Naive B cell (primary cell): ENCODE data around the gene CDC45. TPM values are rescaled to one million over a fixed set of nuclear protein-coding genes. Genes with fewer than 3 reads are reported as not detected.

Experiments
- ATAC-seq, 2 donors: fragments of 150-1000 bp; cut with Tn5 transposase; 2 replicates each; pipeline ENCODE4 v1.10.0; 2021; ENCODE audit warnings: low read depth in 2 of 2, mild to moderate bottlenecking in 2 of 2, moderate library complexity in 2 of 2
- DNase-seq: peaks from one replicate; pipeline ENCODE4 v3.0.0; 2022
- H3K27ac Mint-ChIP-seq, 6 donors: one replicate each; pipeline ENCODE4 v1.8.0; 2020 to 2022; ENCODE audit warnings: mild to moderate bottlenecking in 6 of 6, mixed read lengths in 6 of 6, moderate library complexity in 5 of 6, inconsistent platforms in 2 of 6
- H3K27me3 Mint-ChIP-seq, 3 donors: one replicate each; pipeline ENCODE4 v1.8.0; 2021 to 2022; ENCODE audit warnings: mixed read lengths in 3 of 3, mild to moderate bottlenecking in 1 of 3
- H3K36me3 Mint-ChIP-seq, 2 donors: one replicate each; pipeline ENCODE4 v1.8.0; 2020 to 2022; ENCODE audit warnings: mixed read lengths in 2 of 2, inconsistent platforms in 1 of 2, mild to moderate bottlenecking in 1 of 2
- H3K4me1 Mint-ChIP-seq, 3 donors: one replicate each; pipeline ENCODE4 v1.8.0; 2020 to 2022; ENCODE audit warnings: mixed read lengths in 3 of 3, inconsistent platforms in 1 of 3, mild to moderate bottlenecking in 1 of 3, moderate library complexity in 1 of 3
- H3K4me3 Mint-ChIP-seq, 8 donors: one replicate each; pipeline ENCODE4 v1.8.0; 2020 to 2022; ENCODE audit warnings: mild to moderate bottlenecking in 8 of 8, mixed read lengths in 8 of 8, moderate library complexity in 8 of 8, inconsistent platforms in 2 of 8
- H3K9me3 Mint-ChIP-seq, 7 donors: one replicate each; pipeline ENCODE4 v1.8.0; 2020 to 2022; ENCODE audit warnings: mixed read lengths in 7 of 7, mild to moderate bottlenecking in 5 of 7, inconsistent platforms in 2 of 7, moderate library complexity in 1 of 7
- polyA plus RNA-seq, 6 donors: library from polyadenylated mRNA; unstranded; fragments of 300-500 nt; fragmentation: Illumina TruSeq; gene quantifications; one replicate each; pipeline ENCODE4 v1.2.3, GENCODE V29; 2021; ENCODE audit warnings: low read depth in 6 of 6

Gene CDC45
- polyA plus RNA-seq, 6 donors from 2014 or later = 0.28 to 0.44 TPM; not detected in 4

- H3K27ac Mint-ChIP-seq = no peak overlapping the region
- no peaks in the 10 kb centered on the region for H3K4me1 Mint-ChIP-seq
- H3K9me3 Mint-ChIP-seq = no peaks in the 10 kb centered on the region
- H3K4me3 Mint-ChIP-seq = no peak overlapping the region
- no peaks in the 10 kb centered on the region for H3K36me3 Mint-ChIP-seq
- ATAC-seq (no peak), DNase-seq (no peak)
- no peaks in the 10 kb centered on the region for H3K27me3 Mint-ChIP-seq
Measured at GRCh38 chr22:19498154-19498865, 18.6 kb downstream of the CDC45 start.

- no peaks in the 10 kb centered on the region for H3K9me3 Mint-ChIP-seq
- no peaks in the 10 kb centered on the region for H3K4me1 Mint-ChIP-seq
- no peak for DNase-seq
- H3K27ac Mint-ChIP-seq = no peak overlapping the region
- no peak overlapping the region for H3K4me3 Mint-ChIP-seq
- H3K27me3 Mint-ChIP-seq = no peaks in the 10 kb centered on the region
- H3K36me3 Mint-ChIP-seq = no peaks in the 10 kb centered on the region
- no peak for ATAC-seq
Measured at GRCh38 chr22:19498866-19499190, 19.1 kb downstream of the CDC45 start.

- Mint-ChIP-seq H3K4me3 (no peak overlapping the region), H3K9me3 (no peaks in the 10 kb centered on the region), H3K27ac (no peak overlapping the region), H3K27me3 (no peaks in the 10 kb centered on the region), H3K4me1 (no peaks in the 10 kb centered on the region), H3K36me3 (no peaks in the 10 kb centered on the region)
- DNase-seq (no peak), ATAC-seq (no peak)
Measured at GRCh38 chr22:19499236-19499879, 19.6 kb downstream of the CDC45 start.

GRCh38 chr22:19499880-19500242 lies 20.1 kb downstream of the CDC45 start:
- no peak overlapping the region for H3K27ac Mint-ChIP-seq
- no peak for DNase-seq
- H3K9me3 Mint-ChIP-seq = no peaks in the 10 kb centered on the region
- H3K4me3 Mint-ChIP-seq = no peak overlapping the region
- H3K36me3 Mint-ChIP-seq = no peaks in the 10 kb centered on the region
- H3K4me1 Mint-ChIP-seq = peaks cover 0 to under 1% (median 0%) of the 10 kb centered on the region in 3 donors
- no peak for ATAC-seq
- H3K27me3 Mint-ChIP-seq = no peaks in the 10 kb centered on the region

GRCh38 chr22:19501897-19502447 lies 22.3 kb downstream of the CDC45 start:
- no peak overlapping the region for H3K4me3 Mint-ChIP-seq
- peaks cover 9 to 12% (median 11%) of the 10 kb centered on the region in 3 donors for H3K4me1 Mint-ChIP-seq
- DNase-seq (no peak), ATAC-seq (no peak)
- H3K9me3 Mint-ChIP-seq = no peaks in the 10 kb centered on the region
- H3K27ac Mint-ChIP-seq = no peak overlapping the region
- H3K27me3 Mint-ChIP-seq = no peaks in the 10 kb centered on the region
- H3K36me3 Mint-ChIP-seq = no peaks in the 10 kb centered on the region

GRCh38 chr22:19503367-19503766 lies 23.6 kb downstream of the CDC45 start:
- H3K36me3 Mint-ChIP-seq = no peaks in the 10 kb centered on the region
- peaks cover 9 to 12% (median 11%) of the 10 kb centered on the region in 3 donors for H3K4me1 Mint-ChIP-seq
- no peak for ATAC-seq
- no peak overlapping the region for H3K4me3 Mint-ChIP-seq
- no peaks in the 10 kb centered on the region for H3K27me3 Mint-ChIP-seq
- peak overlapping the region in 1 of 6 donors; percentile 54 for H3K27ac Mint-ChIP-seq
- DNase-seq = no peak
- H3K9me3 Mint-ChIP-seq = no peaks in the 10 kb centered on the region

- Mint-ChIP-seq H3K27me3 (no peaks in the 10 kb centered on the region), H3K9me3 (no peaks in the 10 kb centered on the region), H3K4me3 (no peak overlapping the region), H3K36me3 (no peaks in the 10 kb centered on the region), H3K27ac (peak overlapping the region in 1 of 6 donors; percentile 54), H3K4me1 (peaks cover 9 to 12% (median 11%) of the 10 kb centered on the region in 3 donors)
- no peak for ATAC-seq
- DNase-seq = no peak
Measured at GRCh38 chr22:19503869-19504268, 24.1 kb downstream of the CDC45 start.

- Mint-ChIP-seq H3K36me3 (no peaks in the 10 kb centered on the region), H3K27ac (no peak overlapping the region), H3K4me1 (peaks cover 9 to 12% (median 11%) of the 10 kb centered on the region in 3 donors), H3K27me3 (no peaks in the 10 kb centered on the region), H3K9me3 (no peaks in the 10 kb centered on the region), H3K4me3 (peak overlapping the region in 1 of 8 donors; percentile 25)
- ATAC-seq (no peak), DNase-seq (no peak)
Measured at GRCh38 chr22:19504900-19505734, 25.4 kb downstream of the CDC45 start.

GRCh38 chr22:19505735-19506126 lies 26.0 kb downstream of the CDC45 start:
- H3K27ac Mint-ChIP-seq = no peak overlapping the region
- no peaks in the 10 kb centered on the region for H3K27me3 Mint-ChIP-seq
- no peak for ATAC-seq
- peaks cover 9 to 12% (median 11%) of the 10 kb centered on the region in 3 donors for H3K4me1 Mint-ChIP-seq
- no peak for DNase-seq
- no peaks in the 10 kb centered on the region for H3K36me3 Mint-ChIP-seq
- peak overlapping the region in 2 of 8 donors; percentile 16 to 25 for H3K4me3 Mint-ChIP-seq
- H3K9me3 Mint-ChIP-seq = no peaks in the 10 kb centered on the region

- ATAC-seq (no peak), DNase-seq (no peak)
- Mint-ChIP-seq H3K4me3 (peak overlapping the region in 1 of 8 donors; percentile 16), H3K4me1 (peaks cover 9 to 12% (median 11%) of the 10 kb centered on the region in 3 donors), H3K36me3 (no peaks in the 10 kb centered on the region), H3K27ac (no peak overlapping the region), H3K27me3 (no peaks in the 10 kb centered on the region), H3K9me3 (no peaks in the 10 kb centered on the region)
Measured at GRCh38 chr22:19506212-19506611, 26.5 kb downstream of the CDC45 start.

- no peak overlapping the region for H3K27ac Mint-ChIP-seq
Measured at GRCh38 chr22:19507534-19507861, 27.8 kb downstream of the CDC45 start.

GRCh38 chr22:19508024-19508776 lies 28.5 kb downstream of the CDC45 start:
- peaks cover 9 to 12% (median 11%) of the 10 kb centered on the region in 3 donors for H3K4me1 Mint-ChIP-seq
- no peak overlapping the region for H3K4me3 Mint-ChIP-seq
- no peaks in the 10 kb centered on the region for H3K27me3 Mint-ChIP-seq
- H3K36me3 Mint-ChIP-seq = no peaks in the 10 kb centered on the region
- peak overlapping the region in 1 of 6 donors; percentile 84 for H3K27ac Mint-ChIP-seq
- ATAC-seq = no peak
- no peak for DNase-seq
- no peaks in the 10 kb centered on the region for H3K9me3 Mint-ChIP-seq

More at GRCh38 chr22:19507534-19507861, 27.8 kb downstream of the CDC45 start:
- no peak overlapping the region for H3K4me3 Mint-ChIP-seq
- peaks cover 9 to 12% (median 11%) of the 10 kb centered on the region in 3 donors for H3K4me1 Mint-ChIP-seq
- H3K27me3 Mint-ChIP-seq = no peaks in the 10 kb centered on the region
- DNase-seq (no peak), ATAC-seq (no peak)
- no peaks in the 10 kb centered on the region for H3K36me3 Mint-ChIP-seq
- no peaks in the 10 kb centered on the region for H3K9me3 Mint-ChIP-seq

GRCh38 chr22:19509191-19509590 lies 29.5 kb downstream of the CDC45 start:
- Mint-ChIP-seq H3K36me3 (peaks cover 0 to 7% of the 10 kb centered on the region in 2 donors), H3K27ac (no peak overlapping the region), H3K4me3 (no peak overlapping the region), H3K27me3 (no peaks in the 10 kb centered on the region), H3K9me3 (peaks cover 0 to 10% (median 4%) of the 10 kb centered on the region in 7 donors), H3K4me1 (peaks cover 9 to 12% (median 11%) of the 10 kb centered on the region in 3 donors)
- ATAC-seq = no peak
- no peak for DNase-seq
